Mesendoderm (in vitro differentiated cells): Measurements from ENCODE around the gene LAMA4.

ENCODE experiments used
- DNase-seq: peaks from one replicate; pipeline ENCODE4 v3.0.0; 2013
- H2AK5ac ChIP-seq: 2 replicates; pipeline ENCODE4 v1.6.1; 2013; ENCODE audit warnings: low read length, inconsistent platforms
- H2BK120ac ChIP-seq: 2 replicates; pipeline ENCODE4 v1.6.1; 2013; ENCODE audit warnings: low read depth, mild to moderate bottlenecking, low read length, moderate library complexity, mixed read lengths
- H2BK15ac ChIP-seq: replicated peaks from 2 replicates; pipeline ENCODE4 v1.6.1; 2013; ENCODE audit warnings: low read depth, mild to moderate bottlenecking, moderate library complexity
- H2BK5ac ChIP-seq: 2 replicates; pipeline ENCODE4 v1.6.1; 2013; ENCODE audit warnings: low read length, inconsistent platforms
- H3K18ac ChIP-seq: 2 replicates; pipeline ENCODE4 v1.6.1; 2013; ENCODE audit warnings: mild to moderate bottlenecking, low read length, mixed read lengths
- H3K23ac ChIP-seq: one replicate; pipeline ENCODE4 v1.6.1; 2013; ENCODE audit warnings: low read length
- H3K27ac ChIP-seq: 2 replicates; pipeline ENCODE4 v1.5.1; 2013; ENCODE audit warnings: low read depth, mild to moderate bottlenecking, inconsistent platforms, low read length, moderate library complexity
- H3K27me3 ChIP-seq: 2 replicates; pipeline ENCODE4 v1.6.1; 2013; ENCODE audit warnings: low read length, control low read depth, mild to moderate bottlenecking, inconsistent platforms; ENCODE audit not compliant: insufficient read depth, poor library complexity
- H3K36me3 ChIP-seq: 2 replicates; pipeline ENCODE4 v1.6.1; 2013; ENCODE audit warnings: low read length, inconsistent platforms; ENCODE audit not compliant: control insufficient read depth, insufficient read depth
- H3K4ac ChIP-seq: one replicate; pipeline ENCODE4 v1.6.1; 2013; ENCODE audit warnings: low read depth, mild to moderate bottlenecking, low read length, moderate library complexity
- H3K4me1 ChIP-seq: 2 replicates; pipeline ENCODE4 v1.6.1; 2013; ENCODE audit warnings: low read depth, low read length, inconsistent platforms; ENCODE audit not compliant: control insufficient read depth
- H3K4me2 ChIP-seq: 2 replicates; pipeline ENCODE4 v1.6.1; 2013; ENCODE audit warnings: low read length
- H3K4me3 ChIP-seq: 2 replicates; pipeline ENCODE4 v1.5.1; 2013; ENCODE audit warnings: mild to moderate bottlenecking, low read length
- H3K56ac ChIP-seq: one replicate; pipeline ENCODE4 v1.6.1; 2013; ENCODE audit warnings: low read length
- H3K79me1 ChIP-seq: 2 replicates; pipeline ENCODE4 v1.6.1; 2013; ENCODE audit warnings: low read length, inconsistent platforms
- H3K79me2 ChIP-seq: 2 replicates; pipeline ENCODE4 v1.6.1; 2013; ENCODE audit warnings: mild to moderate bottlenecking, low read length; ENCODE audit not compliant: control insufficient read depth, insufficient read depth
- H3K9ac ChIP-seq: 2 replicates; pipeline ENCODE4 v1.6.1; 2013; ENCODE audit warnings: low read length, inconsistent platforms
- H4K5ac ChIP-seq: one replicate; pipeline ENCODE4 v1.6.1; 2013; ENCODE audit warnings: low read length
- H4K8ac ChIP-seq: one replicate; pipeline ENCODE4 v1.6.1; 2013; ENCODE audit warnings: low read depth, mild to moderate bottlenecking, control low read depth, low read length, moderate library complexity
- WGBS: extraction: QIAGEN DNeasy Blood & Tissue Kit; methylation state at CpG from one replicate; pipeline ENCODE4 v1.1.7; 2013; ENCODE audit warnings: low lambda C conversion rate, missing lambda C conversion rate; ENCODE audit not compliant: insufficient coverage; ENCODE audit errors: extremely low coverage; 5-methylcytosine and 5-hydroxymethylcytosine counted together

LAMA4 gene

GRCh38 chr6:112144145-112144926 is 110.0 kb downstream of the LAMA4 start:
- no peaks in the 10 kb centered on the region for H3K27me3 ChIP-seq
- WGBS: no CpG with 5 or more reads among the region's 12 CpGs
- no peaks in the 10 kb centered on the region for H3K79me1 ChIP-seq
- H3K27ac ChIP-seq: no peak overlapping the region
- DNase-seq: no peak
- H3K4me3 ChIP-seq: no peak overlapping the region
- H3K9ac ChIP-seq: no peak overlapping the region
- no peaks in the 10 kb centered on the region for H3K4me1 ChIP-seq
- no peak overlapping the region for H3K4me2 ChIP-seq
- no peak overlapping the region for H3K56ac ChIP-seq
- no peak overlapping the region for H4K5ac ChIP-seq
- no peak overlapping the region for H3K4ac ChIP-seq
- no peaks in the 10 kb centered on the region for H3K79me2 ChIP-seq
- no peaks in the 10 kb centered on the region for H3K36me3 ChIP-seq
- no peak overlapping the region for H2BK15ac ChIP-seq
- H2BK5ac ChIP-seq: no peak overlapping the region
- no peak overlapping the region for H3K23ac ChIP-seq
- no peak overlapping the region for H3K18ac ChIP-seq
- no peak overlapping the region for H2AK5ac ChIP-seq
- no peak overlapping the region for H2BK120ac ChIP-seq
- no peak overlapping the region for H4K8ac ChIP-seq

- Histone ChIP-seq H2BK5ac (no peak overlapping the region), H3K18ac (no peak overlapping the region), H4K8ac (no peak overlapping the region), H3K9ac (no peak overlapping the region), H3K56ac (no peak overlapping the region), H3K4me1 (no peaks in the 10 kb centered on the region), H4K5ac (no peak overlapping the region), H3K4me3 (no peak overlapping the region), H3K4ac (no peak overlapping the region), H3K79me1 (no peaks in the 10 kb centered on the region), H3K27me3 (no peaks in the 10 kb centered on the region), H3K27ac (no peak overlapping the region), H2BK15ac (no peak overlapping the region), H3K4me2 (no peak overlapping the region), H3K23ac (no peak overlapping the region), H2BK120ac (no peak overlapping the region), H3K79me2 (no peaks in the 10 kb centered on the region), H2AK5ac (no peak overlapping the region), H3K36me3 (no peaks in the 10 kb centered on the region)
- no peak for DNase-seq
- no CpG with 5 or more reads among the region's 2 CpGs for WGBS
Observed at GRCh38 chr6:112141707-112142106, 112.7 kb downstream of the LAMA4 start.

- Histone ChIP-seq H3K79me1 (no peaks in the 10 kb centered on the region), H4K8ac (no peak overlapping the region), H3K4me2 (no peak overlapping the region), H2BK120ac (no peak overlapping the region), H3K9ac (no peak overlapping the region), H3K4me3 (no peak overlapping the region), H4K5ac (no peak overlapping the region), H3K79me2 (no peaks in the 10 kb centered on the region), H3K18ac (no peak overlapping the region), H3K27me3 (no peaks in the 10 kb centered on the region), H2BK15ac (no peak overlapping the region), H3K4ac (no peak overlapping the region), H2BK5ac (no peak overlapping the region), H3K27ac (no peak overlapping the region), H2AK5ac (no peak overlapping the region), H3K56ac (no peak overlapping the region), H3K4me1 (no peaks in the 10 kb centered on the region), H3K36me3 (no peaks in the 10 kb centered on the region), H3K23ac (no peak overlapping the region)
- no CpG with 5 or more reads among the region's 8 CpGs for WGBS
- DNase-seq: no peak
Observed at GRCh38 chr6:112139052-112139451, 115.3 kb downstream of the LAMA4 start.

GRCh38 chr6:112130878-112131277 is 123.5 kb downstream of the LAMA4 start:
- Histone ChIP-seq H3K4me1 (no peaks in the 10 kb centered on the region), H3K36me3 (no peaks in the 10 kb centered on the region), H4K8ac (no peak overlapping the region), H2AK5ac (no peak overlapping the region), H3K23ac (no peak overlapping the region), H2BK120ac (no peak overlapping the region), H4K5ac (no peak overlapping the region), H3K4me2 (no peak overlapping the region), H2BK15ac (no peak overlapping the region), H3K79me2 (no peaks in the 10 kb centered on the region), H3K56ac (no peak overlapping the region), H3K18ac (no peak overlapping the region), H3K79me1 (no peaks in the 10 kb centered on the region), H3K27ac (no peak overlapping the region), H3K4ac (no peak overlapping the region), H3K4me3 (no peak overlapping the region), H3K27me3 (no peaks in the 10 kb centered on the region), H2BK5ac (no peak overlapping the region), H3K9ac (no peak overlapping the region)
- no CpG with 5 or more reads among the region's 3 CpGs for WGBS
- DNase-seq: no peak

- Histone ChIP-seq H3K27me3 (no peaks in the 10 kb centered on the region), H4K5ac (no peak overlapping the region), H2BK5ac (no peak overlapping the region), H4K8ac (no peak overlapping the region), H2BK15ac (no peak overlapping the region), H3K23ac (no peak overlapping the region), H3K18ac (no peak overlapping the region), H3K79me1 (no peaks in the 10 kb centered on the region), H2BK120ac (no peak overlapping the region), H3K4me1 (no peaks in the 10 kb centered on the region), H2AK5ac (no peak overlapping the region), H3K27ac (no peak overlapping the region), H3K9ac (no peak overlapping the region), H3K56ac (no peak overlapping the region), H3K4ac (no peak overlapping the region), H3K36me3 (no peaks in the 10 kb centered on the region), H3K4me2 (no peak overlapping the region), H3K79me2 (no peaks in the 10 kb centered on the region), H3K4me3 (no peak overlapping the region)
- DNase-seq: no peak
- whole genome bisulfite sequencing: no CpG with 5 or more reads among the region's 5 CpGs
Observed at GRCh38 chr6:112128208-112128607, 126.2 kb downstream of the LAMA4 start.

- Histone ChIP-seq H3K56ac (no peak overlapping the region), H3K4me1 (no peaks in the 10 kb centered on the region), H3K4me2 (no peak overlapping the region), H2BK120ac (no peak overlapping the region), H2AK5ac (no peak overlapping the region), H2BK15ac (no peak overlapping the region), H3K18ac (no peak overlapping the region), H3K27ac (no peak overlapping the region), H3K4me3 (no peak overlapping the region), H3K36me3 (no peaks in the 10 kb centered on the region), H3K23ac (no peak overlapping the region), H2BK5ac (no peak overlapping the region), H3K4ac (no peak overlapping the region), H3K9ac (no peak overlapping the region), H4K5ac (no peak overlapping the region), H3K27me3 (no peaks in the 10 kb centered on the region), H3K79me1 (no peaks in the 10 kb centered on the region), H4K8ac (no peak overlapping the region), H3K79me2 (no peaks in the 10 kb centered on the region)
- no CpG with 5 or more reads among the region's 1 CpG for WGBS
- DNase-seq: no peak
Observed at GRCh38 chr6:112123982-112124381, 130.4 kb downstream of the LAMA4 start.
